ENCODE data around the gene SOS2. TPM values are rescaled to one million over a fixed set of nuclear protein-coding genes. Genes with fewer than 3 reads are reported as not detected.

Gene SOS2
- total and polyA plus RNA-seq, 2 of the 4 experiments (the other 2 are of a cell fraction), result 6.3 to 10.9 TPM

DNA sequence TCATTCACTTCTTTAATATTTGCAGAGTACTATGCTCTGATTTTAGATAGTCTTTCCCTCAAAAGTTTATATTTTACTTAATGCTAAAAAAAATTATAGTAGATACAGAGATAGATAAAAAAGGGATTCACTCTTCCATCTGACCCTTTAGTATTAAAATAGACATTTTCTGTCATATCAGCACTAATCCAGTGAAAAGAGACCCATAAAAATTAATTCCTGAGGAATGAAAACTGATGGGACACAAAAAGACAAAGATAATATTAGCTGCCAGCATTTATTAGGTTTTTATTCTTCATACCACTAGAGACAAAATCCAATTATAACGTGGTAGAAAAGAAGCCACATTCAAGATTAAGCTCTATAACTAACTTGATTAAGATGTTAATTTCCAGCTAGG is 45.3 kb downstream of the SOS2 start:
- Histone ChIP-seq H4K20me1 (ENCODE audit: insufficient read depth, low read length) (no peaks in the 10 kb centered on the region), H4K8ac (ENCODE audit: low read depth in 2 of 2, low read length in 2 of 2) (no peak overlapping the region), H3K79me1 (ENCODE audit: low read depth in 1 of 2, low read length in 2 of 2) (peaks cover 3 to 5% of the 10 kb centered on the region in 2 experiments; a peak in 1 of 4 replicates), H2AFZ (replicated peaks; ENCODE audit: low read length, poor library complexity) (no peak overlapping the region), H2BK120ac (ENCODE audit: low read depth, low read length) (no peak overlapping the region), H3K27me3 (ENCODE audit: control insufficient read depth, insufficient read depth, low read length) (no peaks in the 10 kb centered on the region), H3K4ac (ENCODE audit: low read depth, low read length) (no peak overlapping the region), H4K5ac (ENCODE audit: low read depth, low read length) (no peak overlapping the region), H3K36me3 (ENCODE audit: control insufficient read depth, insufficient read depth, low read length) (peaks cover 21% of the 10 kb centered on the region), H3K27ac (ENCODE audit: insufficient read depth, low read length) (no peak overlapping the region), H2BK5ac (ENCODE audit: low read depth, low read length, poor library complexity, severe bottlenecking) (no peak overlapping the region), H3K9ac (ENCODE audit: low read depth, low read length) (no peak overlapping the region), H3K9me1 (ENCODE audit: insufficient read depth, low read length) (no peaks in the 10 kb centered on the region), H4K91ac (ENCODE audit: insufficient read depth, low read depth, low read length) (no peak overlapping the region), H3K56ac (ENCODE audit: extremely low read depth, insufficient read depth, low read length) (no peak overlapping the region), H3K14ac (replicated peaks; ENCODE audit: low read depth, low read length) (no peak overlapping the region), H3K18ac (ENCODE audit: low read depth, low read length) (no peak overlapping the region), H2BK20ac (ENCODE audit: low read depth, low read length) (no peak overlapping the region), H3K9me3 (ENCODE audit: control insufficient read depth, insufficient read depth, low read length) (no peaks in the 10 kb centered on the region), H2BK15ac (ENCODE audit: low read depth, low read length) (no peak overlapping the region), H3K4me2 (ENCODE audit: low read depth, low read length) (no peak overlapping the region), H3K23ac (ENCODE audit: low read depth, low read length) (no peak overlapping the region), H3K4me1 (ENCODE audit: control insufficient read depth, insufficient read depth, low read length) (no peaks in the 10 kb centered on the region), H3K4me3 (ENCODE audit: insufficient read depth, low read depth, low read length) (no peak overlapping the region), H2AK9ac (replicated peaks; ENCODE audit: low read depth, low read length, poor library complexity) (no peak overlapping the region), H2AK5ac (ENCODE audit: low read depth, low read length) (no peak overlapping the region)
- no TSS peak for BruUV-seq (replicated peaks)
- no peak for ATAC-seq (ENCODE audit: low read depth)
- ChIA-PET POLR2A (ENCODE audit: unreplicated experiment) (no interaction called here), CTCF (no interaction called here)
- in situ Hi-C loops (cut with MboI; ENCODE audit: low sequenced_read_pairs), result no loop called here
- no peak for DNase-seq
- intact Hi-C loops (cut with micrococcal nuclease), result no loop called here
- no peak for TF ChIP-seq MAZ (IDR thresholded peaks at IDR 0.05; ENCODE audit: borderline replicate concordance, low read depth, low read length)
- TF ChIP-seq MAFK (IDR thresholded peaks at IDR 0.05; ENCODE audit: low read depth, low read length), result peak; percentile 86
- no peak for TF ChIP-seq MXI1 (IDR thresholded peaks at IDR 0.05; ENCODE audit: borderline replicate concordance, low read depth, low read length)
- TF ChIP-seq FOS (IDR thresholded peaks at IDR 0.05; ENCODE audit: low read depth, low read length), result no peak
- no peak for TF ChIP-seq NFE2L2 (IDR thresholded peaks at IDR 0.05; ENCODE audit: low read depth, low read length)
- TF ChIP-seq, protein P1, sequence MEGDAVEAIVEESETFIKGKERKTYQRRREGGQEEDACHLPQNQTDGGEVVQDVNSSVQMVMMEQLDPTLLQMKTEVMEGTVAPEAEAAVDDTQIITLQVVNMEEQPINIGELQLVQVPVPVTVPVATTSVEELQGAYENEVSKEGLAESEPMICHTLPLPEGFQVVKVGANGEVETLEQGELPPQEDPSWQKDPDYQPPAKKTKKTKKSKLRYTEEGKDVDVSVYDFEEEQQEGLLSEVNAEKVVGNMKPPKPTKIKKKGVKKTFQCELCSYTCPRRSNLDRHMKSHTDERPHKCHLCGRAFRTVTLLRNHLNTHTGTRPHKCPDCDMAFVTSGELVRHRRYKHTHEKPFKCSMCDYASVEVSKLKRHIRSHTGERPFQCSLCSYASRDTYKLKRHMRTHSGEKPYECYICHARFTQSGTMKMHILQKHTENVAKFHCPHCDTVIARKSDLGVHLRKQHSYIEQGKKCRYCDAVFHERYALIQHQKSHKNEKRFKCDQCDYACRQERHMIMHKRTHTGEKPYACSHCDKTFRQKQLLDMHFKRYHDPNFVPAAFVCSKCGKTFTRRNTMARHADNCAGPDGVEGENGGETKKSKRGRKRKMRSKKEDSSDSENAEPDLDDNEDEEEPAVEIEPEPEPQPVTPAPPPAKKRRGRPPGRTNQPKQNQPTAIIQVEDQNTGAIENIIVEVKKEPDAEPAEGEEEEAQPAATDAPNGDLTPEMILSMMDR (conservative IDR thresholded peaks at IDR 0.05; ENCODE audit: low read depth, low read length), result no peak
- WGBS, 2 experiments (ENCODE audit: extremely low coverage in 2 of 2, insufficient read length in 1 of 2), result no CpG with 5 or more reads among the region's 1 CpG
- dilution Hi-C loops (cut with HindIII; ENCODE audit: low sequenced_read_pairs, unreplicated experiment), result no loop called here
